Epithelial cell of esophagus (primary cell): ENCODE measurements around the gene SPRR1B.
"Not testable (repeated sequence)": the region's sequence is repeated elsewhere in the genome, so short reads cannot be mapped to it uniquely, and the experiment has no call there.

Experiments used
- DNase-seq: peaks from one replicate; pipeline ENCODE4 v3.0.0; 2010; ENCODE audit warnings: low read depth
- H3K4me3 ChIP-seq: 2 replicates; pipeline ENCODE4 v1.5.1; 2011; ENCODE audit warnings: mild to moderate bottlenecking, low read length, control low read depth
- CTCF ChIP-seq: IDR thresholded peaks from 2 replicates; pipeline ENCODE4 v1.5.1; 2011; ENCODE audit warnings: low read depth, mild to moderate bottlenecking, low read length, control low read depth, inconsistent platforms; ENCODE audit not compliant: insufficient read depth; ENCODE audit errors: missing control alignments

SPRR1B gene

GRCh38 chr1:153040950-153041631 is 10.1 kb downstream of the SPRR1B start, which contains the start of gene SPRR2D:
Gene SPRR2D, minus strand, starts transcription at chr1:153041120. Its CDS starts 774 bp downstream, at chr1:153040346.
- DNase-seq, result peak; percentile 77
- TF ChIP-seq CTCF, result no peak
- no peak within 1 kb of the TSS for H3K4me3 ChIP-seq

- DNase-seq, result no peak
- no peak for TF ChIP-seq CTCF
- H3K4me3 ChIP-seq, result no peak overlapping the region
Observed at GRCh38 chr1:153049211-153049610, 18.2 kb downstream of the SPRR1B start.

DNA sequence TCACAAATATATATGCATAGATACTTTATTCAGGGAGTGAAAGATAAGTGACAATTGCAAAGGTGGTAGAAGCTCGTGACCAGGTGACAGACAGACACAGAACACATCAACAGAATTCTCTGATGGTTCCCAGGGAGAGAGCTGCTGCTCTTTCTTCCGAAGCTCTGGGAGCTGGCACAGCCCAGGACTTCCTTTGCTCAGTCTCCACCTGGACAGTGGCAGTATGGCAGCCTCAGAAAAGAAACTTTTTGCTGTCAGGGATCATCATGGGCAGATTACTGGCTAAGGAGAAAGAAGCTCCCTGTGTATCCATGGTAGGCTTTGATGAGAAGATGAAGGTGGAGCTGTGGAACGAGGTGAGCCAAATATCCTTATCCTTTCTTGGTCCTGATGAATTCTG is 25.1 kb downstream of the SPRR1B start:
- H3K4me3 ChIP-seq, DNase-seq: not testable (repeated sequence)
- TF ChIP-seq CTCF, result peak; percentile 13

DNA sequence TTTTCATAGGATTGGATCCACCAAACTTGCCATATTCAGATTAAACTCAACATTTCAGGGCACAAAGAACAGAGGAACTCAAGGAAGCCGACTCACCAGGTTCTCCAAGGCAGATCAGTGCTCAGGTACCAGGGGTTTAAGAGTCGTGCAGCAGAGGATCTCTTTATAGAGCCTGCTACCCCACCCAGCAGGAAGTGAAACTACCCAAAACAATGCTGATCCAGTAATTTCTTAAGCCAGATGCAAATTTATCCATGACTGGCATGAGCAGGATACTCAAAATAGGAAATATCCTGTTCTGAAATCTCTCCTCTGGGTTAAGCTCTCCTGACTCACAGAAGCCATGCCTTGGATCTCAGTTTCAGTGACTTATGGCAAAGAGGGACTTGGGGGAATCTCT is 26.4 kb downstream of the SPRR1B start, which contains the start of gene SPRR2A:
TSS of gene SPRR2A (minus strand) at position 138 of the 400 bp plus-strand sequence. CDS start 777 bp downstream, outside the sequence.
- H3K4me3 ChIP-seq, result no peak within 1 kb of the TSS
- no peak for TF ChIP-seq CTCF
- peak; percentile 66 for DNase-seq

DNA sequence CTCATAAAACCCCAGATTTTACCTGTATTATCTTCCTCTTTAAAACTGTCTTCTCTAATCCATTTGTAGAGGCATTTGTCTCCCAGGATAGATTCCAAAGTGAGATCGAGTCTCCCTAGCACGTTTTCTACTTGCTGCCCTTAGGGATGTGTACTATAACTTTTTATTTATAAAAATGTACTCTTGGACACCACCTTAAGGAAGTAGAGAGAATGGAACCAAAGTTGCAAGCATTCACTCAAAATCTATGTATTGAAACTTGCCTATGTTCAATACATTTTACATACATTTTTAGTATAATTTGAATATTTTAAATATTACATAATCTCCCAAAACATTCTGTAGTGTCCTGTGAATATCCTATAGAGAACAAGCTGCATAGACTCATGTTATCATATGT is 27.2 kb downstream of the SPRR1B start:
- TF ChIP-seq CTCF, result peak; percentile 13
- no peak for DNase-seq
- no peak overlapping the region for H3K4me3 ChIP-seq

DNA sequence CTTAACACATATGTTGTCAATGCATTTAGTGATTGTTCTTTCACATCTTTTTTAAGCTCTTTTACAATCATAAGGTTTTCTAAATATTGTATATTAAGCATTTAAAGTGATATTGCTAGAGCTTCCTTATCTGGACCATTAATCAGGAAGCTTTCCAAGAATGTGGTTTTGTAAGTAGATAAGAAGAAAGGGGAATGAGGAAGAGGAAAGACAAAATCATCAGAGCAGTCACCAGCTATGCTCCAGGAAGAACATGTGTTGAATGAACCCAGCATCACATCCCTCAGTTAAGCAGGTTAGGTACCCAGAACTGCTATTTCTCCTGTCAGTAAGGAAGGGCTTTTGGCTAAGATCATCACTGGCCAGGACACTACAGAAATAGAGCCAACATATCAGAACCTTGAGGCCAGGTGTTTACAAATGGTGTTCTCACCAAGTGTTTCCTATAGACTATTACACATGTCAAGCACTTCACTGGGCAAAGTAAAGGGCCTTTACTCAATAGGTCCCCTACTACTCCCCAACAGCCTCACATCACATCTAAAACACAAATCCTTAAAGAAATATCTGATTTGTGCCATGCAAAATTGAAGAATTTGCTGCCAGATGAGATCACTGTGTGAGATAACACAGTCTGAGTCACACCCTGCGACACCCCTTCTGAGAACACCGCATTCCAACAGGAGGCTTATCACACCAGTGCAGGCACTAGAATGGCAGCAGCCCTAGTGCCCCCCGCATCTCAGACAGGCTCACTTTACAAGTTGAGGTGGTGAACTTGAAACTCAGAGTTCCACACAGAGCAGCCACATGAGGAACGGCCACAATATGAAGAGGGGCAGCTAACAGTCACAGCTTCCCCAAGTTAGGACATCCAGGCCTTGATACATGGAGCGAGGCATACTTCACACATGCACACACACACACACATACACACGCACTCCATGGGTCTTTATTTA is 28.1 kb downstream of the SPRR1B start:
- DNase-seq, result peak; percentile 54
- no peak overlapping the region for H3K4me3 ChIP-seq

More for the DNA sequence above, 28.1 kb downstream of the SPRR1B start:
- no peak for TF ChIP-seq CTCF
